NCI-H510A treated with DMSO at 0.1 percent for 48 hours (cell line): ENCODE measurements around the gene ZHX3.
A peak's percentile ranks its signal among the peaks of the same experiment; 100 is the strongest.
"Not testable (repeated sequence)": the region's sequence is repeated elsewhere in the genome, so short reads cannot be mapped to it uniquely, and the experiment has no call there.

Experiments used
- DNase-seq: peaks from one replicate; lab custom pipeline; 2025; lab: John Stamatoyannopoulos, UW

Gene ZHX3

GRCh38 chr20:41256516-41256915 is 61.0 kb downstream of the ZHX3 start:
- DNase-seq, result no peak

- no peak for DNase-seq
Observed at GRCh38 chr20:41255655-41256054, 61.9 kb downstream of the ZHX3 start.

- DNase-seq, result no peak
Observed at GRCh38 chr20:41249411-41250281, 67.9 kb downstream of the ZHX3 start.

- no peak for DNase-seq
Observed at GRCh38 chr20:41248368-41249024, 69.0 kb downstream of the ZHX3 start.

GRCh38 chr20:41247523-41248367 is 69.8 kb downstream of the ZHX3 start:
- no peak for DNase-seq

- DNase-seq, result no peak
Observed at GRCh38 chr20:41245086-41245707, 72.3 kb downstream of the ZHX3 start.

GRCh38 chr20:41242807-41243206 is 74.7 kb downstream of the ZHX3 start:
- DNase-seq, result no peak

- no peak for DNase-seq
Observed at GRCh38 chr20:41242352-41242751, 75.2 kb downstream of the ZHX3 start.

GRCh38 chr20:41237233-41237632 is 80.3 kb downstream of the ZHX3 start:
- DNase-seq, result not testable (repeated sequence)

- DNase-seq, result not testable (repeated sequence)
Observed at GRCh38 chr20:41236818-41237217, 80.7 kb downstream of the ZHX3 start.

GRCh38 chr20:41234546-41234945 is 83.0 kb downstream of the ZHX3 start:
- DNase-seq, result no peak

GRCh38 chr20:41234041-41234440 is 83.5 kb downstream of the ZHX3 start:
- no peak for DNase-seq

- DNase-seq, result no peak
Observed at GRCh38 chr20:41232973-41233926, 84.3 kb downstream of the ZHX3 start.

GRCh38 chr20:41231136-41231535 is 86.4 kb downstream of the ZHX3 start:
- no peak for DNase-seq

GRCh38 chr20:41230136-41230535 is 87.4 kb downstream of the ZHX3 start:
- DNase-seq, result no peak

GRCh38 chr20:41229259-41229658 is 88.3 kb downstream of the ZHX3 start:
- no peak for DNase-seq

- peak; percentile 34 for DNase-seq
Observed at GRCh38 chr20:41228858-41229257, 88.7 kb downstream of the ZHX3 start.

- no peak for DNase-seq
Observed at GRCh38 chr20:41226426-41226825, 91.1 kb downstream of the ZHX3 start.

GRCh38 chr20:41225091-41225490 is 92.4 kb downstream of the ZHX3 start:
- no peak for DNase-seq

GRCh38 chr20:41224281-41224680 is 93.2 kb downstream of the ZHX3 start:
- no peak for DNase-seq

- no peak for DNase-seq
Observed at GRCh38 chr20:41223112-41223511, 94.4 kb downstream of the ZHX3 start.
